ENCODE measurements around the gene HES7.

DNA sequence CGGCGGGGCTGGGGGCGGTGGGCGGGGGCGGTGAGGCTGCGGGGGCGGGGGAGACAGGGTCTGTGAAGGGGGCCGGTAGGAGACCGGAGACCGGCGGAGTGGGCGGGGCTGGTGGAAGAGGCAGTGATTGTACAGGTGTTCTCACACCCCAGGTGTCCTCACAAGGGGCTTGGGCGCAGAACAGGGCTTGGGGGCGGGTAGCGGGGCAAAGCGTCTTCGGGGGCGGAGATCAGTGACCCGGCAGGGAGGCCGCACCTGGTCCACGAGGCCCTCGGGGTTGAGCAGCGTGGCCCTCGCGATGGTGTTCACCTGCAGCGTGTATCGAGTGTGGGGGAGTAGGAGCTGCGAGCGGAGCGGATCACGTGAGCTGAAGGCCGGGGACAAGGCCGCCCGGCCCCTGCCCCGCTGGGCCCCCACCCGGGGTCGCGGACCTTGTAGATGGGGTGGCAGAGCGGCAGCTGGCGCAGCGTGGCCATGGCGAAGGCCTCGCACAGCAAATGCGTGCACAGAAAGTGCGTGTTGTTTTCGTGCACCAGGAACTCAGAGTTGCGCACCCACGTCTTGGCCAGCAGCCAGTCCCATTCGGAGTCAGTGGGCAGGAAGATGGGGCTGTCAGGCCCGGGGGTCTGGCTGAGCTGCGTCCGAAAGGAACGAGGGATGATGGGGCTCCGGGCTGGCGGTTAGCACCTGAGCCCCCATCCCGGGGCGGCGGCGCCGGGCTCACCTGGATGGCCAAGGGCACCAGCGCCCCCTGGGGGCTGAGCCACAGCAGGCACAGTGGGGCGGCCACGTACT is 14.0 kb downstream of the HES7 start:
- TF ChIP-seq EP300 (IDR thresholded peaks at IDR 0.05), result no peak
- TF ChIP-seq, protein P1, sequence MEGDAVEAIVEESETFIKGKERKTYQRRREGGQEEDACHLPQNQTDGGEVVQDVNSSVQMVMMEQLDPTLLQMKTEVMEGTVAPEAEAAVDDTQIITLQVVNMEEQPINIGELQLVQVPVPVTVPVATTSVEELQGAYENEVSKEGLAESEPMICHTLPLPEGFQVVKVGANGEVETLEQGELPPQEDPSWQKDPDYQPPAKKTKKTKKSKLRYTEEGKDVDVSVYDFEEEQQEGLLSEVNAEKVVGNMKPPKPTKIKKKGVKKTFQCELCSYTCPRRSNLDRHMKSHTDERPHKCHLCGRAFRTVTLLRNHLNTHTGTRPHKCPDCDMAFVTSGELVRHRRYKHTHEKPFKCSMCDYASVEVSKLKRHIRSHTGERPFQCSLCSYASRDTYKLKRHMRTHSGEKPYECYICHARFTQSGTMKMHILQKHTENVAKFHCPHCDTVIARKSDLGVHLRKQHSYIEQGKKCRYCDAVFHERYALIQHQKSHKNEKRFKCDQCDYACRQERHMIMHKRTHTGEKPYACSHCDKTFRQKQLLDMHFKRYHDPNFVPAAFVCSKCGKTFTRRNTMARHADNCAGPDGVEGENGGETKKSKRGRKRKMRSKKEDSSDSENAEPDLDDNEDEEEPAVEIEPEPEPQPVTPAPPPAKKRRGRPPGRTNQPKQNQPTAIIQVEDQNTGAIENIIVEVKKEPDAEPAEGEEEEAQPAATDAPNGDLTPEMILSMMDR (IDR thresholded peaks at IDR 0.05), result peak; percentile 51 to 74 (median 67)
- TF ChIP-seq POLR2A (IDR thresholded peaks at IDR 0.05), result no peak
